ENCODE results near the gene RAE1. TPM values are rescaled to one million over a fixed set of nuclear protein-coding genes. Genes with fewer than 3 reads are reported as not detected.

The RAE1 gene
- total RNA-seq, 2 donors from 2014 or later, result 4.9 to 9.9 TPM

- ATAC-seq (no peak), DNase-seq (no peak)
- WGBS, 2 donors, result 42 to 49% methylated on average over 13 of the region's 13 CpGs
- Histone ChIP-seq H3K4me3 (no peak overlapping the region), H3K4me1 (peaks cover 11% of the 10 kb centered on the region), H3K27me3 (no peaks in the 10 kb centered on the region), H3K27ac (no peak overlapping the region), H3K9me3 (no peaks in the 10 kb centered on the region), H3K36me3 (replicated peaks in 1 of 2; ENCODE audit: insufficient read depth in 1 of 2, low read depth in 2 of 2) (no peaks in the 10 kb centered on the region)
- intact Hi-C loops (cut with DNase I), result no loop called here
- TF ChIP-seq CTCF (IDR thresholded peaks at IDR 0.05), result no peak
- no peak for TF ChIP-seq POLR2A (IDR thresholded peaks at IDR 0.05)
Measured at GRCh38 chr20:57426271-57426689, 75.2 kb downstream of the RAE1 start.

GRCh38 chr20:57426831-57427230 is 75.8 kb downstream of the RAE1 start:
- Histone ChIP-seq H3K4me1 (peaks cover 11% of the 10 kb centered on the region), H3K27me3 (no peaks in the 10 kb centered on the region), H3K4me3 (no peak overlapping the region), H3K9me3 (no peaks in the 10 kb centered on the region), H3K27ac (no peak overlapping the region), H3K36me3 (replicated peaks in 1 of 2; ENCODE audit: insufficient read depth in 1 of 2, low read depth in 2 of 2) (no peaks in the 10 kb centered on the region)
- DNase-seq (no peak), ATAC-seq (no peak)
- TF ChIP-seq POLR2A (IDR thresholded peaks at IDR 0.05) (no peak), CTCF (IDR thresholded peaks at IDR 0.05) (no peak)
- 82 to 84% methylated on average over 4 to 7 of the region's 7 CpGs for WGBS, 2 donors
- intact Hi-C loops (cut with DNase I), result no loop called here

- intact Hi-C loops (cut with DNase I), result no loop called here
- Histone ChIP-seq H3K9me3 (no peaks in the 10 kb centered on the region), H3K27ac (peak overlapping the region in 3 of 4 donors; percentile 22 to 58 (median 50)), H3K4me1 (peaks cover 19% of the 10 kb centered on the region), H3K27me3 (no peaks in the 10 kb centered on the region), H3K36me3 (replicated peaks in 1 of 2; ENCODE audit: insufficient read depth in 1 of 2, low read depth in 2 of 2) (no peaks in the 10 kb centered on the region), H3K4me3 (no peak overlapping the region)
- 52 to 67% methylated on average over 17 to 21 of the region's 21 CpGs for WGBS, 2 donors
- TF ChIP-seq CTCF (IDR thresholded peaks at IDR 0.05) (no peak), POLR2A (IDR thresholded peaks at IDR 0.05) (no peak)
- ATAC-seq, result peak; percentile 76
- peak; percentile 40 to 74 (median 60) for DNase-seq
Measured at GRCh38 chr20:57428324-57429158, 77.5 kb downstream of the RAE1 start.

Small RNA genes lying within 50 kb of the gene (microRNA-seq; reads per million reads assigned to microRNA genes)
- gene MIR4325 (ENCODE audit: borderline number of aligned reads in 2 of 2, borderline replicate concordance in 2 of 2), result 0 reads per million in 2 donors

Small RNA genes lying within 50 kb of the gene (small RNA-seq; reads per million reads assigned to genes)
- not detected for gene MIR4325
- gene RF00019, result not detected
- not detected for gene RPL39P39

Other genes starting within 250 kb of the RAE1 start
- gene BMP7, start 84.6 kb upstream of the RAE1 start, total RNA-seq, result 1 to 10 TPM in 1 of 2 donors, not detected in 1; 4.2 TPM
- gene SPO11, start 21.5 kb upstream of the RAE1 start, total RNA-seq, result not detected
- 10 to 100 TPM in 1 of 2 donors, 1 to 10 TPM in 1; 5.6 to 12.7 TPM for gene RBM38, start 40.1 kb downstream of the RAE1 start, total RNA-seq
- gene CTCFL, start 173.9 kb downstream of the RAE1 start, total RNA-seq, result not detected
- 10 to 100 TPM; 14.3 to 33.3 TPM for gene PCK1, start 209.9 kb downstream of the RAE1 start, total RNA-seq